K562 (cell line): ENCODE measurements around the gene BLTP2. TPM values are rescaled to one million over a fixed set of nuclear protein-coding genes. Genes with fewer than 3 reads are reported as not detected.

Source experiments
- ATAC-seq: fragments of 200-7000 bp; cut with Tn5 transposase; 3 replicates; pipeline ENCODE4 v1.9.1; 2020; ENCODE audit warnings: moderate library complexity
- BruUV-seq: library from RNA; stranded (reverse); fragments of 400-500 nt; replicated peaks from 2 replicates; lab custom pipeline; 2021; lab: Mats Ljungman, UMichigan
- CTCF ChIA-PET: fragments of 300-600 bp; formaldehyde crosslinking; extraction: SDS; loops from one replicate; lab custom pipeline; 2021; ENCODE audit warnings: low intra/inter-chr PET ratio; lab: Yijun Ruan, JAX
- POLR2A ChIA-PET: fragments of 300-600, 350-650 bp; sonication (Branson Sonifier 250); formaldehyde crosslinking; extraction: SDS; loops from one replicate; lab custom pipeline; 2021; ENCODE audit warnings: antibody characterized with exemption, inconsistent platforms; lab: Yijun Ruan, JAX
- DNase-seq, 4 experiments: peaks; one replicate each; pipeline versions ENCODE4 v3.0.0 to v3.0.0-alpha.2; 2011 to 2018; ENCODE audit warnings: low spot score in 3 of 4, mixed read lengths in 3 of 4; ENCODE audit errors: extremely low read depth in 1 of 4
- FAIRE-seq: peaks from 2 replicates; lab custom pipeline; 2011; peaks lifted over from hg19 to GRCh38; lab: Jason Lieb, UNC
- H2AFZ ChIP-seq: 2 replicates; pipeline ENCODE4 v1.6.0; 2011; ENCODE audit warnings: low read depth, low read length, control low read depth, inconsistent platforms
- H3K27ac ChIP-seq: fragments of 200-600 bp; 3 replicates; pipeline ENCODE4 v1.8.0; 2011; ENCODE audit warnings: low read depth, mild to moderate bottlenecking, control low read depth, inconsistent platforms, low read length, moderate library complexity, mixed read lengths; ENCODE audit errors: extremely low read depth
- H3K27me3 ChIP-seq, 2 experiments: fragments of 300-600 bp in 1 of 2; 2 replicates in 1 of 2; 3 replicates in 1 of 2; pipeline versions ENCODE4 v1.6.0 to v1.8.0; 2011; ENCODE audit warnings: inconsistent platforms in 2 of 2, low read length in 2 of 2, mild to moderate bottlenecking in 1 of 2, mixed read lengths in 1 of 2, moderate library complexity in 1 of 2; ENCODE audit not compliant: control insufficient read depth in 2 of 2, insufficient read depth in 2 of 2
- H3K36me3 ChIP-seq: fragments of 300-600 bp; 3 replicates; pipeline ENCODE4 v1.8.0; 2011; ENCODE audit warnings: mild to moderate bottlenecking, low read length, inconsistent platforms; ENCODE audit not compliant: control insufficient read depth, insufficient read depth
- H3K4me1 ChIP-seq, 2 experiments: fragments of 200-600 bp in 1 of 2; replicated peaks in 1 of 2; 2 replicates in 1 of 2; 3 replicates in 1 of 2; pipeline versions ENCODE4 v1.5.1 to v1.8.0; 2011; ENCODE audit warnings: inconsistent platforms in 2 of 2, low read length in 2 of 2, mild to moderate bottlenecking in 1 of 2, mixed read lengths in 1 of 2, moderate library complexity in 1 of 2; ENCODE audit not compliant: control insufficient read depth in 2 of 2, insufficient read depth in 2 of 2
- H3K4me2 ChIP-seq: 2 replicates; pipeline ENCODE4 v1.6.1; 2011; ENCODE audit warnings: low read length, control low read depth, inconsistent platforms, mixed read lengths; ENCODE audit not compliant: insufficient read depth
- H3K4me3 ChIP-seq: fragments of 200-600 bp; sonication (generic), shearing (Covaris generic); 2 replicates; pipeline ENCODE4 v1.5.1; 2016; ENCODE audit warnings: control low read depth, inconsistent platforms
- H3K79me2 ChIP-seq: fragments of 200-600 bp; 3 replicates; pipeline ENCODE4 v1.8.0; 2011; ENCODE audit warnings: low read length, inconsistent platforms; ENCODE audit not compliant: control insufficient read depth, insufficient read depth
- H3K9ac ChIP-seq, 2 experiments: 2 replicates each; pipeline versions ENCODE4 v1.6.0 to v1.6.1; 2011; ENCODE audit warnings: low read depth in 2 of 2, low read length in 2 of 2, control low read depth in 1 of 2, inconsistent platforms in 1 of 2, mild to moderate bottlenecking in 1 of 2, mixed read lengths in 1 of 2; ENCODE audit not compliant: insufficient read depth in 1 of 2
- H3K9me1 ChIP-seq: one replicate; pipeline ENCODE4 v1.6.0; 2011; ENCODE audit warnings: inconsistent platforms, mild to moderate bottlenecking, low read length, moderate library complexity; ENCODE audit not compliant: control insufficient read depth, insufficient read depth
- H3K9me3 ChIP-seq: replicated peaks from 2 replicates; pipeline ENCODE4 v1.5.1; 2011; ENCODE audit warnings: low read depth, low read length, inconsistent platforms; ENCODE audit not compliant: control insufficient read depth, insufficient read depth
- H4K20me1 ChIP-seq: replicated peaks from 2 replicates; pipeline ENCODE4 v1.6.1; 2011; ENCODE audit warnings: low read length, inconsistent platforms, mixed read lengths; ENCODE audit not compliant: control insufficient read depth, insufficient read depth
- ATF1 ChIP-seq, 2 experiments: fragments of 450-650 bp in 1 of 2; IDR thresholded peaks; 2 replicates each; pipeline ENCODE4 v1.6.1; 2016; ENCODE audit warnings: missing compliant biosample characterization in 1 of 2, missing genetic modification characterization in 1 of 2
- CREB1 ChIP-seq, 2 experiments: sonication (generic) in 1 of 2; formaldehyde crosslinking in 1 of 2; IDR thresholded peaks; 2 replicates each; pipeline versions ENCODE4 v1.6.1 to v1.8.0; 2012 to 2022; ENCODE audit warnings: inconsistent platforms in 1 of 2, mild to moderate bottlenecking in 1 of 2, missing genetic modification reagents in 1 of 2, moderate library complexity in 1 of 2
- CREM ChIP-seq: IDR thresholded peaks from 2 replicates; pipeline ENCODE4 v1.6.1; 2014; ENCODE audit warnings: antibody characterized with exemption, low read depth
- CTBP1 ChIP-seq: fragments of 450-650 bp; IDR thresholded peaks from 2 replicates; pipeline ENCODE4 v1.6.1; 2016; ENCODE audit warnings: borderline replicate concordance
- DPF2 ChIP-seq: fragments of 450-650 bp; IDR thresholded peaks from 2 replicates; pipeline ENCODE4 v1.6.1; 2016
- KHSRP ChIP-seq: fragments of 450-650 bp; IDR thresholded peaks from 2 replicates; pipeline ENCODE4 v1.6.1; 2017
- LEF1 ChIP-seq: fragments of 450-650 bp; IDR thresholded peaks from 2 replicates; pipeline ENCODE4 v1.6.1; 2016; ENCODE audit warnings: mild to moderate bottlenecking
- MTA3 ChIP-seq: fragments of 450-650 bp; formaldehyde crosslinking; IDR thresholded peaks from 2 replicates; pipeline ENCODE4 v1.6.1; 2017; ENCODE audit warnings: mild to moderate bottlenecking, borderline replicate concordance
- PML ChIP-seq: IDR thresholded peaks from 2 replicates; pipeline ENCODE4 v1.6.1; 2012; ENCODE audit warnings: low read length, inconsistent platforms
- POLR2H ChIP-seq: IDR thresholded peaks from 2 replicates; pipeline ENCODE4 v1.6.1; 2016; ENCODE audit warnings: missing genetic modification characterization, low read depth, mild to moderate bottlenecking, control low read depth, missing compliant biosample characterization, moderate library complexity
- PRPF4 ChIP-seq: fragments of 200-400 bp; formaldehyde crosslinking; IDR thresholded peaks from one replicate; pipeline ENCODE4 v1.6.1; 2017; ENCODE audit warnings: low read length, low read depth, mild to moderate bottlenecking; ENCODE audit not compliant: insufficient read depth, poor library complexity, severe bottlenecking
- SMAD3 ChIP-seq: fragments of 450-650 bp; formaldehyde crosslinking; conservative IDR thresholded peaks from 2 replicates; pipeline ENCODE4 v1.4.0; 2020; ENCODE audit warnings: mild to moderate bottlenecking
- SOX6 ChIP-seq: fragments of 450-650 bp; IDR thresholded peaks from 2 replicates; pipeline ENCODE4 v1.6.1; 2014; ENCODE audit warnings: mild to moderate bottlenecking
- ZNF165 ChIP-seq: fragments of 250-450 bp; sonication (Bioruptor Pico); IDR thresholded peaks from 2 replicates; pipeline ENCODE4 v1.4.0; 2020; ENCODE audit warnings: borderline replicate concordance
- ZNF584 ChIP-seq: fragments of 200-800 bp; sonication (Bioruptor generic); IDR thresholded peaks from 2 replicates; pipeline ENCODE4 v1.6.1; 2016; ENCODE audit warnings: low read depth, mild to moderate bottlenecking, missing genetic modification characterization, missing compliant biosample characterization
- ZNF707 ChIP-seq: fragments of 250-450 bp; sonication (Bioruptor Pico); conservative IDR thresholded peaks from 2 replicates; pipeline ENCODE4 v1.8.0; 2022; ENCODE audit warnings: inconsistent platforms, mild to moderate bottlenecking, moderate library complexity
- ZNF76 ChIP-seq: fragments of 250-450 bp; sonication (Bioruptor Pico); IDR thresholded peaks from 2 replicates; pipeline ENCODE4 v1.4.0; 2020; ENCODE audit warnings: mild to moderate bottlenecking, moderate library complexity, borderline replicate concordance
- WGBS: fragments of 100-300 bp; shearing (Covaris generic); methylation state at CpG from one replicate; pipeline ENCODE4 v1.1.6; 2016; ENCODE audit warnings: low coverage, mixed read lengths; ENCODE audit not compliant: insufficient coverage; ENCODE audit errors: missing lambda C conversion rate; 5-methylcytosine and 5-hydroxymethylcytosine counted together
- in situ Hi-C: fragments of 300-500 bp; cut with MboI; formaldehyde crosslinking; loops from 4 replicates; pipeline ENCODE4 v1.15.0; 2018; ENCODE audit warnings: inconsistent platforms, mixed read lengths
- intact Hi-C: fragments of 100-400 bp; cut with micrococcal nuclease; formaldehyde crosslinking; loops from 2 replicates; pipeline ENCODE4 v1.14.2; 2022
- polyA plus RNA-seq, 8 experiments: library from polyadenylated mRNA; depleted of rRNA in 4 of 8; stranded (reverse) in 5 of 8; unstranded in 3 of 8; fragments of >200 nt; fragmentation: Nextera tagmentation in 2 of 8; fragmentation: Illumina TruSeq in 1 of 8; extraction: Ambion mirVana in 2 of 8; extraction: Trizol in 1 of 8; gene quantifications; 2 replicates each; pipeline versions ENCODE4 v1.2.1 to v1.2.3, GENCODE V29; 2011 to 2014; ENCODE audit warnings: inconsistent platforms in 1 of 8, missing spikeins in 1 of 8
- total RNA-seq, 7 experiments: library from RNA; depleted of rRNA in 6 of 7; stranded (reverse); fragments of >200 nt in 6 of 7; fragmentation: Illumina TruSeq in 2 of 7; extraction: Trizol in 2 of 7; gene quantifications; 2 replicates each; pipeline versions ENCODE4 v1.2.1 to v1.2.3, GENCODE V29; 2011 to 2021; ENCODE audit warnings: low replicate concordance in 1 of 7
- TF ChIP-seq, protein P1 (sequence below), 2 experiments: IDR thresholded peaks; 2 replicates each; pipeline ENCODE4 v1.6.1; 2012; ENCODE audit warnings: improper control_type of control experiment in 2 of 2, low read depth in 2 of 2, low read length in 2 of 2, borderline replicate concordance in 1 of 2
- TF ChIP-seq, protein P2 (sequence below): fragments of 450-650 bp; IDR thresholded peaks from 2 replicates; pipeline ENCODE4 v1.6.1; 2016; ENCODE audit warnings: missing biosample characterization, missing genetic modification characterization

The BLTP2 gene
- total and polyA plus RNA-seq, 9 of the 15 experiments (the other 6 are each of a cell fraction or from before 2014, with no cell fraction given): 14.7 to 174 (median 103) TPM

DNA sequence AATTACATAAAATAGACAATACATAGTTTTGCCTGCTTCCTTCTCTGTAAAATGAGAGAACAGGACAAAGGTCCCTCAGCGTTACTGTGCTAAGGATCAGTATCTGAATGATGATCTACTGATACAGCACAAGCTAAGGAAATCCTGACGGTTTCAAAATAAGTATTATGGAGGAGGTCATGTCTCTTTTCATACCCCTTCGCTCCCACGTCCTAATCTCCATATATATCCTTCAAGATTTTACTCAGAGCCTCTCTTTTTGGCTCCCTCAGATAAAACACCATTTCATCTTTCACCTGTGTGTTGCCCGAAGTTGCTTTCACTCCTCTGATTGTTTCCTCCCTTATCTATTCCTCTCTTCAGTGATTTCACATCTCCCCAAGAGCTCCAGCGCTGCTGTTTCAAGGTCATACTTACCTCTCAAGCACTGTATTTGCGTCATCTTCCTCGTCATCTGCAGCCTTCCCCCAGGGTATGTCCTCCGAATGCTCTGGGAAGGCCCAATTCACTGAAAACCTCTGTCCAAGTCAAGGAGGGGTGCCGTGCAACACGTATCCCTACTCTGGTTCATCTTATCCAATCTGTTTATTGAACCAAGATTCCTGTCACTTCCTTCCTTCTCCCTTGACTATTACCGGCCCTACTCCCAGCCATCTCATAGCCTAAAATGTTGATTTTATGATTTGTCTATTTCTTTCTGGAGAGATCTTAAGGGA is 1.2 kb upstream of the BLTP2 start:
- H3K4me3 ChIP-seq: peak overlapping the region; percentile 3; the same call in 1 of the 2 replicates
- H3K4me2 ChIP-seq: peak overlapping the region; percentile 86
- no TSS peak for BruUV-seq
- peaks cover 52% of the 10 kb centered on the region for H3K36me3 ChIP-seq
- intact Hi-C loops (loop anchor here (2.0 to 10.0 kb wide), 5 partner anchors 65 to 251 kb away; partner anchors contain the start of genes FAM222B, FLOT2, PROCA1 and RPL23A), in situ Hi-C loops (no loop called here)
- peak overlapping the region; percentile 84 for H2AFZ ChIP-seq
- no peaks in the 10 kb centered on the region for H3K9me3 ChIP-seq
- 22% methylated on average over 12 of the region's 12 CpGs for WGBS
- H3K9me1 ChIP-seq: no peaks in the 10 kb centered on the region
- CTCF ChIA-PET: interaction anchor here (0.6 to 2.1 kb wide), 6 partner anchors 15 to 962 kb away, joined by 3 to 15 read pairs (median 4); partner anchors contain the start of genes RPL23A, SDF2 and SUPT6H
- H4K20me1 ChIP-seq: peaks cover 5% of the 10 kb centered on the region; the same call in 1 of the 2 replicates
- peak; percentile 7 for ATAC-seq
- peak overlapping the region; percentile 61 to 87; a peak in 3 of 4 replicates for H3K9ac ChIP-seq
- peak in 2 of 4 experiments; percentile 36 to 76 for DNase-seq
- peaks cover 16 to 23% of the 10 kb centered on the region in 2 experiments for H3K4me1 ChIP-seq
- H3K79me2 ChIP-seq: peaks cover 38% of the 10 kb centered on the region
- no peaks in the 10 kb centered on the region for H3K27me3 ChIP-seq
- peak overlapping the region; percentile 85 for H3K27ac ChIP-seq
- POLR2A ChIA-PET: interaction anchor here (0.7 to 3.7 kb wide), 21 partner anchors 9 to 678 kb away, joined by 3 to 54 read pairs (median 5); partner anchors contain the start of genes PROCA1, RPL23A, SDF2 and SUPT6H
- FAIRE-seq: peak; percentile 44
- TF ChIP-seq SOX6 (peak; percentile 77), MTA3 (peak; percentile 69; the same call in 1 of the 2 replicates), ZNF165 (CRISPR knock-in tag) (no peak), ZNF584 (CRISPR knock-in tag) (peak; percentile 92), POLR2H (peak; percentile 80), PRPF4 (no peak), ATF1 (CRISPR knock-in tag; IDR thresholded peaks at IDR 0.05) (no peak), ATF1 (tag; IDR thresholded peaks at IDR 0.05) (peak; percentile 86), CTBP1 (peak; percentile 82), CREM (peak; percentile 89), SMAD3 (CRISPR knock-in tag) (peak; percentile 72; the same call in 1 of the 2 replicates), DPF2 (peak; percentile 59; the same call in 1 of the 2 replicates), KHSRP (peak; percentile 48), PML (0 out of 2 replicates have a peak, but pooled peaks have one; percentile 22), ZNF76 (CRISPR knock-in tag) (peak; percentile 79; the same call in 1 of the 2 replicates), CREB1 (IDR thresholded peaks at IDR 0.05) (peak; percentile 85), CREB1 (CRISPR knock-in tag; IDR thresholded peaks at IDR 0.05) (no peak), ZNF707 (CRISPR knock-in tag) (no peak), LEF1 (peak; percentile 70)
- TF ChIP-seq, protein P1, sequence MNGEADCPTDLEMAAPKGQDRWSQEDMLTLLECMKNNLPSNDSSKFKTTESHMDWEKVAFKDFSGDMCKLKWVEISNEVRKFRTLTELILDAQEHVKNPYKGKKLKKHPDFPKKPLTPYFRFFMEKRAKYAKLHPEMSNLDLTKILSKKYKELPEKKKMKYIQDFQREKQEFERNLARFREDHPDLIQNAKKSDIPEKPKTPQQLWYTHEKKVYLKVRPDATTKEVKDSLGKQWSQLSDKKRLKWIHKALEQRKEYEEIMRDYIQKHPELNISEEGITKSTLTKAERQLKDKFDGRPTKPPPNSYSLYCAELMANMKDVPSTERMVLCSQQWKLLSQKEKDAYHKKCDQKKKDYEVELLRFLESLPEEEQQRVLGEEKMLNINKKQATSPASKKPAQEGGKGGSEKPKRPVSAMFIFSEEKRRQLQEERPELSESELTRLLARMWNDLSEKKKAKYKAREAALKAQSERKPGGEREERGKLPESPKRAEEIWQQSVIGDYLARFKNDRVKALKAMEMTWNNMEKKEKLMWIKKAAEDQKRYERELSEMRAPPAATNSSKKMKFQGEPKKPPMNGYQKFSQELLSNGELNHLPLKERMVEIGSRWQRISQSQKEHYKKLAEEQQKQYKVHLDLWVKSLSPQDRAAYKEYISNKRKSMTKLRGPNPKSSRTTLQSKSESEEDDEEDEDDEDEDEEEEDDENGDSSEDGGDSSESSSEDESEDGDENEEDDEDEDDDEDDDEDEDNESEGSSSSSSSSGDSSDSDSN (IDR thresholded peaks at IDR 0.05; ENCODE audit: borderline replicate concordance in 1 of 2, low read depth in 2 of 2, low read length in 2 of 2): 0 out of 4 replicates have a peak, but pooled peaks have one; percentile 21 to 55
- TF ChIP-seq, protein P2, sequence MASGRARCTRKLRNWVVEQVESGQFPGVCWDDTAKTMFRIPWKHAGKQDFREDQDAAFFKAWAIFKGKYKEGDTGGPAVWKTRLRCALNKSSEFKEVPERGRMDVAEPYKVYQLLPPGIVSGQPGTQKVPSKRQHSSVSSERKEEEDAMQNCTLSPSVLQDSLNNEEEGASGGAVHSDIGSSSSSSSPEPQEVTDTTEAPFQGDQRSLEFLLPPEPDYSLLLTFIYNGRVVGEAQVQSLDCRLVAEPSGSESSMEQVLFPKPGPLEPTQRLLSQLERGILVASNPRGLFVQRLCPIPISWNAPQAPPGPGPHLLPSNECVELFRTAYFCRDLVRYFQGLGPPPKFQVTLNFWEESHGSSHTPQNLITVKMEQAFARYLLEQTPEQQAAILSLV (tag): peak; percentile 58
